Loucy (cell line): Measurements from ENCODE around the gene SLC44A2.

Experiments used
- H2AFZ ChIP-seq: fragments of 200-600 bp; sonication (generic); 2 replicates; pipeline ENCODE4 v1.6.0; 2016; ENCODE audit warnings: antibody characterized with exemption, mild to moderate bottlenecking, low read length, moderate library complexity
- H3F3A ChIP-seq: fragments of 200-600 bp; 2 replicates; pipeline ENCODE4 v1.6.0; 2016; ENCODE audit warnings: antibody characterized with exemption, low read depth, mild to moderate bottlenecking
- H3K27me3 ChIP-seq: fragments of 200-600 bp; sonication (generic); 2 replicates; pipeline ENCODE4 v1.6.1; 2014; ENCODE audit warnings: low read length, mild to moderate bottlenecking; ENCODE audit not compliant: insufficient read depth, poor library complexity, severe bottlenecking
- H3K36me3 ChIP-seq: fragments of 200-600 bp; sonication (generic); 2 replicates; pipeline ENCODE4 v1.6.1; 2016; ENCODE audit warnings: low read length; ENCODE audit not compliant: insufficient read depth
- H3K4me1 ChIP-seq: fragments of 200-600 bp; sonication (generic); 2 replicates; pipeline ENCODE4 v1.5.1; 2014; ENCODE audit warnings: low read length, mild to moderate bottlenecking; ENCODE audit not compliant: insufficient read depth, poor library complexity, severe bottlenecking
- H3K4me2 ChIP-seq: fragments of 200-600 bp; sonication (generic); 2 replicates; pipeline ENCODE4 v1.6.0; 2014; ENCODE audit warnings: antibody characterized with exemption, low read length, low read depth, mild to moderate bottlenecking; ENCODE audit not compliant: poor library complexity, severe bottlenecking
- H3K4me3 ChIP-seq: fragments of 200-600 bp; sonication (generic); 2 replicates; pipeline ENCODE4 v1.5.1; 2014; ENCODE audit warnings: low read length, mild to moderate bottlenecking, mixed read lengths; ENCODE audit not compliant: poor library complexity, severe bottlenecking
- H3K79me2 ChIP-seq: fragments of 200-600 bp; sonication (generic); 2 replicates; pipeline ENCODE4 v1.6.1; 2014; ENCODE audit warnings: low read length; ENCODE audit not compliant: insufficient read depth
- H3K9ac ChIP-seq: fragments of 200-600 bp; sonication (generic); 2 replicates; pipeline ENCODE4 v1.6.0; 2014; ENCODE audit warnings: mild to moderate bottlenecking, low read depth, low read length, moderate library complexity; ENCODE audit not compliant: poor library complexity, severe bottlenecking
- H3K9me2 ChIP-seq: fragments of 200-600 bp; sonication (generic); replicated peaks from 2 replicates; pipeline ENCODE4 v1.6.1; 2016; ENCODE audit warnings: low read depth, low read length, mixed read lengths
- H3K9me3 ChIP-seq: fragments of 200-600 bp; sonication (generic); 2 replicates; pipeline ENCODE4 v1.6.1; 2014; ENCODE audit warnings: mild to moderate bottlenecking, antibody characterized with exemption, low read length, low read depth; ENCODE audit not compliant: insufficient read depth
- H4K20me1 ChIP-seq: fragments of 200-600 bp; sonication (generic); 2 replicates; pipeline ENCODE4 v1.6.0; 2014; ENCODE audit warnings: antibody characterized with exemption, low read length, mild to moderate bottlenecking; ENCODE audit not compliant: insufficient read depth, poor library complexity, severe bottlenecking
- CTCF ChIP-seq: fragments of 200-600 bp; sonication (generic); conservative IDR thresholded peaks from 2 replicates; pipeline ENCODE4 v1.5.1; 2014; ENCODE audit warnings: mild to moderate bottlenecking, antibody characterized with exemption, low read length
- EZH2phosphoT487 ChIP-seq: fragments of 200-600 bp; IDR thresholded peaks from 2 replicates; pipeline ENCODE4 v1.6.1; 2018; ENCODE audit warnings: antibody characterized with exemption, mild to moderate bottlenecking, moderate library complexity, borderline replicate concordance

SLC44A2 gene

GRCh38 chr19:10644260-10645007, 19.1 kb downstream of the SLC44A2 start:
- H3K9me2 ChIP-seq: no peaks in the 10 kb centered on the region
- no peaks in the 10 kb centered on the region for H3F3A ChIP-seq
- no peak overlapping the region for H3K4me3 ChIP-seq
- TF ChIP-seq CTCF (peak; percentile 81), EZH2phosphoT487 (no peak)
- H3K27me3 ChIP-seq: no peaks in the 10 kb centered on the region
- H3K4me2 ChIP-seq: peak overlapping the region; percentile 38
- H4K20me1 ChIP-seq: no peaks in the 10 kb centered on the region
- H2AFZ ChIP-seq: no peak overlapping the region
- peak overlapping the region; percentile 47 for H3K9ac ChIP-seq
- H3K4me1 ChIP-seq: peaks cover 21% of the 10 kb centered on the region
- no peaks in the 10 kb centered on the region for H3K79me2 ChIP-seq
- peaks cover 2% of the 10 kb centered on the region; the same call in 1 of the 2 replicates for H3K36me3 ChIP-seq
- H3K9me3 ChIP-seq: no peaks in the 10 kb centered on the region

DNA sequence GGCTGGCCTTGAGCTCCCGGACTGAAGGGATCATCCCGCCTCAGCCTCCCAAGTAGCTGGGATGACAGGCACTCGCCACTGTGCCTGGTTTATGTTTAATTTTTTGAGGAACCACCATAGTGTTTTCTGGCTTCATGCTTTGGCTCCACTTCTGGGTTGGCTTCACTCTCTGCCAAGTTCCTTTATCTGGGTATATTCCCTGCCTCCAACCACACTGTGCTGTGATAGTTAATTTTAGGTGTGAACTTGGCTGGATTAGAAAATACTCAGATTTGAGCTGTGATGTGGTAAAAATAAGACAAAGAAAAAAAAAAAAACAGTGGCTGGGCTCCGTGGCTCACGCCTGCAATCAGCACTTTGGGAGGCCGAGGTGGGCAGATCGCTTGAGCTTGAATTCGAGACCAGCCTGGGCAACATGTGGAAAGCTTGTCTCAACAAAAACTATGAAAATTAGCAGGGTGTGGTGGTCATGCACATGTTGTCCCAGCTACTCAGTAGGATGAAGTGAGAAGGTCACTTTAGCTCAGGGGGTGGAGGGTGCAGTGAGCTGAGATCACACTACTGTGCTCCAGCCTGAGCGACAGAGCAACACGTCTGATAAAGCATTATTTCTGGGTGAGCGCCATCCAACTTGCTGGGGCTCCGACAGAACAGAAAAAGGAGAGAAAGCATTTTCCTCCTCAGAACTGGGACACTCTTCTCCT, 21.3 kb downstream of the SLC44A2 start:
- TF ChIP-seq CTCF (no peak), EZH2phosphoT487 (no peak)
- Histone ChIP-seq H3K79me2 (peaks cover 3% of the 10 kb centered on the region; the same call in 1 of the 2 replicates), H4K20me1 (no peaks in the 10 kb centered on the region), H3K9me3 (no peaks in the 10 kb centered on the region), H3F3A (no peaks in the 10 kb centered on the region), H3K4me3 (no peak overlapping the region), H3K4me1 (peaks cover 21% of the 10 kb centered on the region), H3K4me2 (no peak overlapping the region), H2AFZ (no peak overlapping the region), H3K36me3 (peaks cover 2% of the 10 kb centered on the region; the same call in 1 of the 2 replicates), H3K27me3 (no peaks in the 10 kb centered on the region), H3K9ac (no peak overlapping the region), H3K9me2 (no peaks in the 10 kb centered on the region)

DNA sequence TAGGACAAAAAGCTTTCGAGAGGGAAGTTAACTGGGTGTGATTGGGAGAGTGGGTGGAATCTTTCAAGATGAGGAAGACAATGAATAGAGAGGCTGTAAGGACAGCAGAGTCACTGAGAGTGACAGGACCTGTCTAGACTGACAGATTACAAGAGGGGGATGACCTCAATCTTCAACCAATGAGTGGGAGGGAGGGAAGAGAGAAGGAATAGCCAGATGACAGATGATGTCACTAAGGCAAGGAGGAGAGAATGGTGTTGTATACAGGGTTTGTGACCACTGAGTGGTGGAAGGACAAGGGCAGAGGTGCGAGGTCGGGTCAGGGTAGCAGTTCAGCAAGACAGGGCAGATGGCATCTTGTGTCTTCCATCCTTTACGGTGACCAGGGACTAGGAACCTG, 23.0 kb downstream of the SLC44A2 start:
- H3K9me2 ChIP-seq: no peaks in the 10 kb centered on the region
- peaks cover under 1% of the 10 kb centered on the region; the same call in 1 of the 2 replicates for H3K36me3 ChIP-seq
- H3K79me2 ChIP-seq: peaks cover 20% of the 10 kb centered on the region
- H3K4me2 ChIP-seq: no peak overlapping the region
- TF ChIP-seq EZH2phosphoT487 (no peak), CTCF (no peak)
- H3K9me3 ChIP-seq: no peaks in the 10 kb centered on the region
- no peak overlapping the region for H3K4me3 ChIP-seq
- H3K9ac ChIP-seq: no peak overlapping the region
- peaks cover 13% of the 10 kb centered on the region for H3K4me1 ChIP-seq
- H4K20me1 ChIP-seq: no peaks in the 10 kb centered on the region
- H3F3A ChIP-seq: no peaks in the 10 kb centered on the region
- H2AFZ ChIP-seq: no peak overlapping the region
- peaks cover 3% of the 10 kb centered on the region for H3K27me3 ChIP-seq
